ENCODE data around the gene OSBPL3.

DNA sequence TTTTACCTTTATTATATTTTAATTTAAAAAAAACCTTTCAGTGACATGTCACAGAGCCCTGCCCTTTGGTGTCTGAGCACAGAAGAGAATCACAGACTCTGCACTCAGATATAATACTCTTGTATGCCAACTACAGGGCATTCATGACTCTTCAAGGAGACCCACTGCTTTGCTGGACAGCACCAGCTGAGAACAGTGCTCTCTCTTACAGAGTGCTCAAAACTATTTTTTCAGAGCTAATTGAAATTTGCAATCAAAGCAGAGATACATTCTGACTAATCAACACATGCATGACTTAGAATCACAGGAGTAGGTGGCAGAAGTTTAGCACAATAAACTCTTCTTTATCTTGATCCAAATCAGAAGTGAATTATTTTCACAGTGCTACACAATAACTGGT, 99.1 kb downstream of the OSBPL3 start:
- TF ChIP-seq EZH2phosphoT487 (IDR thresholded peaks at IDR 0.05; ENCODE audit: insufficient read depth, low read depth) = no peak
- no peak for TF ChIP-seq EZH2 (IDR thresholded peaks at IDR 0.05; ENCODE audit: insufficient read depth, poor library complexity, severe bottlenecking)

Data from GM23248 (cell line).